Upper lobe of left lung (tissue), 6 donors: ENCODE results near the gene BACE1. TPM values are rescaled to one million over a fixed set of nuclear protein-coding genes. Genes with fewer than 3 reads are reported as not detected.

ENCODE experiments used
- ATAC-seq, 2 donors: fragments of 200-7000 bp; cut with Tn5 transposase; one replicate each; pipeline ENCODE4 v1.9.1; 2022; ENCODE audit warnings: mild to moderate bottlenecking in 2 of 2, moderate library complexity in 2 of 2; ENCODE audit not compliant: low FRiP score in 2 of 2
- DNase-seq, 2 donors: peaks; one replicate each; pipeline ENCODE4 v3.0.0-alpha.2; 2019 to 2020
- H3K27ac ChIP-seq, 4 donors: fragments of 200-600 bp; sonication (generic); one replicate each; pipeline ENCODE4 v1.5.1; 2016 to 2019
- H3K27me3 ChIP-seq, 4 donors: fragments of 200-600 bp; sonication (generic); one replicate each; pipeline ENCODE4 v1.5.1; 2017 to 2019
- H3K36me3 ChIP-seq, 4 donors: fragments of 200-600 bp; sonication (generic); one replicate each; pipeline ENCODE4 v1.5.1; 2016 to 2019
- H3K4me1 ChIP-seq, 4 donors: fragments of 200-600 bp; sonication (generic); one replicate each; pipeline ENCODE4 v1.5.1; 2018 to 2019
- H3K4me3 ChIP-seq, 4 donors: fragments of 200-600 bp; sonication (generic); one replicate each; pipeline ENCODE4 v1.5.1; 2017 to 2019; ENCODE audit warnings: mild to moderate bottlenecking in 2 of 4, moderate library complexity in 1 of 4
- H3K9me3 ChIP-seq, 4 donors: fragments of 200-600 bp; sonication (generic); one replicate each; pipeline ENCODE4 v1.5.1; 2018 to 2019
- CTCF ChIP-seq, 6 experiments: fragments of 450-650 bp in 4 of 6; fragments of 200-600 bp in 2 of 6; sonication (generic) in 2 of 6; IDR thresholded peaks; one replicate each; pipeline ENCODE4 v1.5.1; 2016 to 2019; ENCODE audit warnings: antibody characterized with exemption in 6 of 6
- EP300 ChIP-seq, 4 donors: sonication (generic); formaldehyde crosslinking; IDR thresholded peaks; one replicate each; pipeline ENCODE4 v1.5.1; 2017; ENCODE audit warnings: antibody characterized with exemption in 4 of 4, control low read depth in 2 of 4
- POLR2A ChIP-seq, 4 donors: fragments of 450-650 bp; IDR thresholded peaks; one replicate each; pipeline ENCODE4 v1.5.1; 2016 to 2017; ENCODE audit warnings: antibody characterized with exemption in 4 of 4, mild to moderate bottlenecking in 2 of 4
- POLR2AphosphoS5 ChIP-seq, 2 donors: sonication (generic); formaldehyde crosslinking; IDR thresholded peaks; one replicate each; pipeline ENCODE4 v1.5.1; 2017; ENCODE audit warnings: antibody characterized with exemption in 2 of 2
- WGBS, 2 donors: methylation state at CpG; one replicate each; pipeline ENCODE4 v1.1.5; 2017 to 2018; 5-methylcytosine and 5-hydroxymethylcytosine counted together
- total RNA-seq, 6 donors: library from RNA; depleted of rRNA in 4 of 6; stranded (reverse); fragments of >200 nt in 4 of 6; gene quantifications; one replicate each; pipeline versions ENCODE4 v1.1.0 to v1.2.1, GENCODE V29; 2016 to 2021
- donor health status: DM: no; HTN: no; CAD: no; lungs with moderate emphysema.
- donor health status: DM: no; HTN: yes; CAD: no; lungs with severe emphysema.

The BACE1 gene
- total RNA-seq, 6 donors from 2014 or later, result 11.1 to 37.9 (median 25.5) TPM

DNA sequence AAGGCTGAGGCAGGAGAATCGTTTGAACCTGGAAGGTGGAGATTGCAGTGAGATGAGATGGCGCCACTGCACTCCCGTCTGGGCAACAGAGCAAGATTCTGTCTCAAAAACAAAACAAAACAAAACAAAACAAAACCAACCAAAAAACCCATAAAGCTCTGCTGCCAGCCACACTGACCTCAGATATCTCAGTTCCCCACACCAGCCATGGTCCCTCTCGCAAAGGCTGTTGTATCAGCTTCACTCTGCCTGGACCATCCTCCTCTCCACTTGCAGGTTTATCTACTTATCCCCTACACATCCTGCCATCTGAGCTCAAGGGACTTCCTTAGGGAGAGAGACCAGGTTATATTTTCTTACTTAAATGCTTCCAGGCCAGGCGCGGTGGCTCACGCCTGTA lies 13.8 kb downstream of the BACE1 start:
- Histone ChIP-seq H3K27ac (no peak overlapping the region), H3K4me1 (peaks cover 0 to 9% (median 6%) of the 10 kb centered on the region in 4 donors), H3K9me3 (no peaks in the 10 kb centered on the region), H3K4me3 (no peak overlapping the region), H3K36me3 (no peaks in the 10 kb centered on the region), H3K27me3 (no peaks in the 10 kb centered on the region)
- DNase-seq, result no peak
- TF ChIP-seq EP300 (IDR thresholded peaks at IDR 0.05) (no peak), POLR2A (IDR thresholded peaks at IDR 0.05) (no peak), POLR2AphosphoS5 (IDR thresholded peaks at IDR 0.05) (no peak)
- ATAC-seq, result no peak
- 84 to 96% methylated on average over 7 of the region's 7 CpGs for WGBS, 2 donors

- Histone ChIP-seq H3K36me3 (no peaks in the 10 kb centered on the region), H3K4me1 (peaks cover 0 to 9% (median 6%) of the 10 kb centered on the region in 4 donors), H3K4me3 (no peak overlapping the region), H3K9me3 (no peaks in the 10 kb centered on the region), H3K27ac (no peak overlapping the region), H3K27me3 (no peaks in the 10 kb centered on the region)
- WGBS, 2 donors, result 67 to 73% methylated on average over 5 of the region's 5 CpGs
- TF ChIP-seq EP300 (IDR thresholded peaks at IDR 0.05) (no peak), POLR2A (IDR thresholded peaks at IDR 0.05) (no peak), CTCF (IDR thresholded peaks at IDR 0.05) (no peak), POLR2AphosphoS5 (IDR thresholded peaks at IDR 0.05) (no peak)
- DNase-seq (no peak), ATAC-seq (no peak)
These were observed 15.3 kb downstream of the BACE1 start for GRCh38 chr11:117300773-117301172.

DNA sequence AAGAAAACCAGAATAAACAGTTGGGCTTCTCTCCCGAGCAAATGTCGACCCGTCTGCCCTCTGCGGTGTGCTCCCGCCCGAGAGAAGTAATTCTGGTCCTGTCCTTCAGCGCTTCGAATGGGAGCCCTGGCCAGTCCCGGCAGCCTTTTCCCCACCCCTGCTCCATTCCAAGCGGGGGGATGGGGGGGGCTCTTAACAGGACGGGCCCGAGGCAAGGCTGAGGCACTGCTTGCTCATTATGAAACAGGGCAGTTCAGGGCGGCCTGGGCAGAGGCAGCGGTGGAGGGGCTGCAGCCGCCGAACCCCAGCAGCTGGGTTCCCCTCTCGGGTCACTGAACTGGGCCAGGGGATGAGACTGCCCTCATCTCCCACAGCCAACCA lies 15.8 kb downstream of the BACE1 start:
- Histone ChIP-seq H3K27ac (no peak overlapping the region), H3K27me3 (no peaks in the 10 kb centered on the region), H3K36me3 (no peaks in the 10 kb centered on the region), H3K9me3 (no peaks in the 10 kb centered on the region), H3K4me1 (peaks cover 0 to 9% (median 6%) of the 10 kb centered on the region in 4 donors), H3K4me3 (peak overlapping the region in 1 of 4 donors; percentile 7)
- TF ChIP-seq POLR2AphosphoS5 (IDR thresholded peaks at IDR 0.05) (no peak), EP300 (IDR thresholded peaks at IDR 0.05) (no peak), POLR2A (IDR thresholded peaks at IDR 0.05) (no peak), CTCF (IDR thresholded peaks at IDR 0.05) (no peak)
- ATAC-seq, result peak; percentile 54 to 67
- DNase-seq, result peak in 1 of 2 donors; percentile 75
- 60 to 62% methylated on average over 8 to 16 of the region's 17 CpGs for WGBS, 2 donors

DNA sequence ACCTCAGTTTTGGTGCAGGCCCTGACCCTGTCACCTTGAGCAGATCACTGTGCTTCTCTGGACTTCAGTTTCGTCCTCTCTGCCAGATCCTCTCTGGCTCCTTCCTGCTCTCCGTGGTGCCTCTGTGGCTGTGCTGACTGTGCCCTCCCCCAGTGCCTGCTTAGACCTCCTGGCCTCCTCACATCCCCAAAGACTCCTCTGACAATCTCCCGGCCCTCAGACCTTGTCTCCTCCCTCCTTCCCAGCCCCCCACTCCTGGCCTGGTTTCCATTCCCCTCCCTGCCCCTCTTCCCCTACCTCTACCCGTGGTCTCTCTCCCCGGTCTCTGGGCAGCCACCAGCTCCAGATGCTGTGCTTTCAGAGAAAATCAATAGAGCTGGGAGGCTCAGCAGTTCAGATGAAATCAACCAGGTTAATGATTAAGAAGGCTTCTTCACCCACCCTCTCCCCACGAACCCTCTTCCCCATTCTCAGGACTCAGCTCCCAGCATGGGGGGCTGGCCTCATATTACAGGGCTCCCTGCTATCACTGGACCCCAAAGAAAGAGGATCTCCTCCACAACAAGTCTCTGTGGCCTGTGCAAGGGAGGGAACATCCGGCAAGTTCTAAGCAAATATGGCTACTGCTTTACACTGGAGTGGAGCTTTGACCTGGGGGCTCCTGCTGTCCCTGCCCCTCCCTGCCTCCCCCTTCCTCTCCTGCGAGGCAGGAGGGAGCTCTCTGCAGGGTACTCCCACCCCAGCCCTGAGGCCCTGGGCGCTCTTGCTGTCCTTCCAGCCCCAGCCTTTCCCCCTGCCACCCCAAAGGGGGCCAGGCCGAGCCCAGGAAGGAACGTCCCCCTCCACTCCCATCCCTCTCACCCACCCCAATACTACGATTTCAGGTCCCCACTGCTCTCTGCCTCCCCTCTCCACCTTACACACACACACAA lies 16.4 kb downstream of the BACE1 start:
- no peak for DNase-seq

More for the DNA sequence above, 16.4 kb downstream of the BACE1 start:
- WGBS, 2 donors, result 67 to 71% methylated on average over 8 to 11 of the region's 12 CpGs
- H3K36me3 ChIP-seq, result peaks cover 0 to under 1% (median 0%) of the 10 kb centered on the region in 4 donors
- TF ChIP-seq EP300 (IDR thresholded peaks at IDR 0.05) (no peak), POLR2AphosphoS5 (IDR thresholded peaks at IDR 0.05) (no peak), POLR2A (IDR thresholded peaks at IDR 0.05) (no peak), CTCF (IDR thresholded peaks at IDR 0.05) (no peak)
- H3K9me3 ChIP-seq, result no peaks in the 10 kb centered on the region
- no peak overlapping the region for H3K27ac ChIP-seq
- peak in 1 of 2 donors; percentile 6 for ATAC-seq
- no peaks in the 10 kb centered on the region for H3K27me3 ChIP-seq
- no peak overlapping the region for H3K4me3 ChIP-seq
- peaks cover 0 to 9% (median 6%) of the 10 kb centered on the region in 4 donors for H3K4me1 ChIP-seq
